Prostate gland (tissue), 2 donors: ENCODE data around the gene MAP3K8.

Experiments
- CTCF ChIP-seq, 4 experiments: fragments of 200-600 bp in 2 of 4; fragments of 450-650 bp in 2 of 4; sonication (generic) in 2 of 4; IDR thresholded peaks; 1 replicate in 3 of 4; 2 replicates in 1 of 4; pipeline ENCODE4 v1.5.1; 2016 to 2019; ENCODE audit warnings: antibody characterized with exemption in 4 of 4, mild to moderate bottlenecking in 2 of 4, moderate library complexity in 2 of 4
- POLR2A ChIP-seq: fragments of 450-650 bp; IDR thresholded peaks from one replicate; pipeline ENCODE4 v1.6.1; 2016; ENCODE audit warnings: antibody characterized with exemption, mild to moderate bottlenecking

GRCh38 chr10:30488316-30488715 is 54.3 kb downstream of the MAP3K8 start:
- TF ChIP-seq CTCF (IDR thresholded peaks at IDR 0.05) (no peak), POLR2A (no peak)
